ENCODE results near the gene EEA1.

Gene EEA1

DNA sequence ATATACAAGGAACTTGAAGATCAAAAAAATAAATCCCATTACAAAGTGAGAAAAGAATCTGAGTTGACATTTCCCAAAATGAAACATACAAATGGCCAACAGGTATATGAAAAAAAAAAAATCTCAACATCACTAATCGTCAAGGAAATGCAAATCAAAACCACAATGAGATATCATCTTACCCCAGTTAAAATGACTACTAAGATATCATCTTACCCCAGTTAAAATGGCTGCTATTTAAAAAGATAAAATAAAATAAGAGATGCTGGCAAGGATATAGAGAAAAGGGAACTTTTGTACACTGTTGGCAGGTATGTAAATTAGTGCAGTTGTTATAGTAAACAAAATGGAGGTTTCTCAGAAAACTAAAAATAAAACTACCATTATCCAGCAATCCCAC lies 181.9 kb downstream of the EEA1 start:
- no peak for DNase-seq (ENCODE audit: low spot score)

DNA sequence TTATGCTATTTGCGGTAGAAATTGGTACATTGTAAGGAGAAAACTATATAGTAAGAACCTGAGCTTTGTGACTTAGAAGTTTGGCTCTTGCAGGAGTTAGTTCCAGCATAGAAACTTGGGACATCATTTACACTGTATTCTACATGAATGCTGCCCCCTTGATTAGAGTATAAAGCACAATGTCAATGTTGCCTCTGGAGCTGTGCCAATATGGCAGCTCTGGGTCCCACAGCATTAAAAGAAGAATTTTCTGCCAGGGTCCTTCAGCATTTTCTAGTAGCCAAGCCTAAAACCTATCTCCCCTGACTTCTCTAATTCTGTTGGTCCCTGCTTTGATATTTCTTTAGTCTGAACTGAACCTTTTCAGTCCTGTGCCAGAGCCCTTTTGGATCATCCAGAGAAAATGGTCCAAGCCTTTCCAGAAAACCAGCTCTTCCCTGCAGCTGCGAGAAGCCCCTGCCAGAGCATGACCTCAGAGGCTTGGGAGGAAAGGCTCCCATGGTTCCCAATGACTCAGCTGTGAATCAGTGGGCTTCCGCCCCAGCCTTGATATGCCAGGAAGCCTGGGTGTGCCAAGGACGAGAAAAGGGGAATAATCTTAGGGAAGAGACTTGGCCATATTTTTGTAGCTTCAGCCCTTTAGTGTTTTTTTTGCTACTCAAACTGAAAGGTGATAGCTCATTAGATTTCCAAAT lies 183.1 kb downstream of the EEA1 start:
- peak; percentile 52 for DNase-seq (ENCODE audit: low spot score)

DNA sequence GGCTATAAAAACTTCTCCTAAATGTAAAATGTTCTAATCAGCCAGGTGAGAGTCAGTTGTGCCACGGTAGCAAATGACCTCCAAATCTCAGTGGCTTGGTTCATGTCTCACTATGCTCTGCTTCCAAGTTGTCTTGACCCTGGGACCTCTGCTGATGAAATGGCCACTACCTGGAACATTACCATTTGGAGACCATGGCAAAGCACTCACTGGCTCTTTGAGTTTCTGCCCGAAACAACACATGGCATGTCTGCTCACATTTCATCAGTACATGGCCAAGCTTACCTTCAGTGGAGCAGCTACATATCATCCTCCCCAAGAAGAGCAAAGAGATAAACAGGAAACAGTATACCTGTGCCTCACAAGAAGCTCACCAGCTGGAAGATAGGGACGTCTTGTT lies 186.1 kb downstream of the EEA1 start:
- no peak for DNase-seq (ENCODE audit: low spot score)

DNA sequence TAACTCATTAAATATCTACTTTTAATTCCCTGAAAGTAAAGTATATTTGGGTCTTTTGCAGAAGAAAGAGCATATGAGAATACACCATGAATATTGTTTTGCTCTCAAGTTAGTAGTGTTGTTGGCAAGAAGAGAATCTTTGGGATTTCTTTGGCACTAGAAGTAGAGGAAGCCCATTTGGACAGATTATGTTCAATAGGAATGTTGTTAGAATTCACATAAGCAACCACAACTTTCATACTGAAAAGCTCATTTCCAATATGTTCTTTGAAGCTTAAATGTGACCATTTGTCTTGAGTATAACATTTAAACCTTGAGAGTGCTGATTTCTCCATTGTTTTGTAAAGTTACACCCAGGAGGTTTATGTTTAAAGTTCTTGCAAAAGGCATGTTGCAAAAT lies 188.7 kb downstream of the EEA1 start:
- DNase-seq (ENCODE audit: low spot score), result no peak

DNA sequence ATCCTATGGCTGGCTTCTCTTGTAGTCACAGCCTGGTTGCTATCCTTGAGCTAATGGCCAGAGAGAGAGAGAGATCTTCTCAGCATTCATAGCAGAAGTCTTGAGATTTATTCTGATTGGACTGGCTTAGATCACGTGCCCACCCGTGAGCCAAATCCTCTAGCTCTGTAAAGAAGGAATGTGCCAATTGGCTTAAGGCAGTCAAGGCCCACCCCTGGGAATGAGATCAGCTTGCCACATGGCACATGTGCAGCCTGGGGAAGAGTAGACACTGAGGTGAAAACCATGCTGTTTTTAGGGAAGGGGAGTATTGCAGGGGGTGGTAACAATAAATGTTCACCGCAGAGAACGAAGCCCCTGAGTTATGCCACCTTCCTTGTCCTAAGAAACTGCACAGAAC lies 190.0 kb downstream of the EEA1 start:
- no peak for DNase-seq (ENCODE audit: low spot score)

DNA sequence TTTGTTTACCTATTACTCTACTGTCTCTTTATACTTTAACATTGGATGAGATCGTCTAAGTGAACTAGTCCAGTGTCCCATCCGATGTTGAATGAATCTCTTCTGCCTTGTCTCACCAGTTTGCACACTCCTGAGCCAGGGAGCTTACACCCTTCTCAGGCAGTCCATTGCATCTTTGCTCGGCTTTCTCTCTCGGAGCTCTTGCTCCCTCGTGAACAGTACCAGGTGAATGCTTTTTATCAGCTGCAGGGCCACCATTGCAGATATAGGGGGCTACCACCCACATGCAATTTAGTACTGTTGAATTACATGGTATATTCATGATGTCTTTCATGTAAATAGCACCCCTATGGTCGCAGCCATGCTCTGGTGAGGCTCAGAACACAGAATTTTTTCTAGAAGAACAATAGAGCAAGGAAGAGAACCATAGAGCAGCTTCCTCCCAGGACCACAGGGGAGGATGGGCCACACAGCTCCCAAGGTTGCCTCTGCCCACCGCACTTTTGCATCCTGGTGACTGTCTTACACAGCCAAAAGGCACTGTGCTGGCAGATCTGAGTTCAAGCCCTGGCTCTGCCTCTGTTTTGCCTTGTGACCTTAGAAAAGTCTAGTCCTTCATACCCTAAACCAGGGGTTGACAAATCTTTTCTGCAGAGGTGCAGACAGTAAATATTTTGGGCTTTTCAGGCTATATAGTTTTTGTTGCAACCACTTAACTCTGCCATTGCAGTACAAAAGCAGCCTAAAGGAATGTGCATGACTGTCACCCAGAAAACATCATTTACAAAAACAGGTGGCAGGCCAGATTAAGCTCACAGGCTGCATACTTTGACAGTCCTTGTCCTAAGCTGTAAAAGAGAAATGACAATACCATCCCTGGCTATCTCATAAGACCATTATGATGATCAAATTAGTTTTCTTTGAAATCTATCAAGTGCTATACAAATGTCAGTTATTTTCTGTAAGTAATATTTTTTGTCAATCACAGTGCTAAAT lies 190.9 kb downstream of the EEA1 start:
- no peak for DNase-seq (ENCODE audit: low spot score)

DNA sequence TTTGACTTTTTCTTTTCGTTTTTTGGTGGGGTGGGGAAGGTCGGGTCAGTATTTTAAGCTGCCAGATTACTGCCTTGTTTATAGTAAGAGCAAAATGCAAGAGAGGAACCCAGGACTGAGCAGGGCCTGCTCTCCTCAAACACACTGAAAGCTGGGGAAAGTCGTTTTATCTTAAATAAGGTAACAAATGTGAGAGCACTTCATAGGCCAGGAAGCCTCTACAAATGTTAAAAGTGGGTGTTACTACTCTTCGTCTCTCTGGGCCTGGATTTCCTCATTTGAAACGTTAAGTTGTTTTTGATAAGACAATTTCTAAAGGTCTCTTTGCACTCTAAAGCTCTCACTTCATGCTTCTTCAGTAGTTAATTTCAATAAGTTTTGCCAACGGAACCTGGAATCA lies 192.5 kb downstream of the EEA1 start:
- DNase-seq (ENCODE audit: low spot score), result no peak

DNA sequence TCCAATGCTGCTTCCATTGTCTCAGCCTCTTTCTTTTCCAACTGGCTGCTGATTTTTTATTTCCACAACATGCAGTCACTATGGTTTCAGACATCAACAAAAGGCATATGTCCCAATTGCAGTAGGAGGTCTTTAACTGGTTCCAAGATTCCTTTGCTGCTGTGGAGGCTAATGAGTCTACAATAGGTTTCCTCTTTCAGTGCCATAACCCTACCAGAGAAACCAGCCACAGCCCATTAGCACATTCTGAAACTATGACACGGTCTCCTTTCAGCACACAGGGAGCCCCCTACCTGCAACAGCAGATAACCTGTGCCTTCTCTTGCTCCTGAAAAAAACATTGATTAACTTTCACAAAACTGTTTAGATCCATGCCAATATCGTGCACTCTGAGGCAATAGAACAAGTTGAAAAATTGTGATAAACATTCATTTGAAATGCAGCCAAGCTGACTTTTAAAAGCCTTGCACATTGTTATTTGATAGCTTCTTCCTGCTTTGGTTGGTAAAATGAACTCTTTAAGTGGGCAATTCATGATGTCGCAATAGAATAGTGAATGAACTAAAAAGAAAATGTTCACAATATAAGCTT lies 193.9 kb downstream of the EEA1 start:
- no peak for DNase-seq (ENCODE audit: low spot score)

DNA sequence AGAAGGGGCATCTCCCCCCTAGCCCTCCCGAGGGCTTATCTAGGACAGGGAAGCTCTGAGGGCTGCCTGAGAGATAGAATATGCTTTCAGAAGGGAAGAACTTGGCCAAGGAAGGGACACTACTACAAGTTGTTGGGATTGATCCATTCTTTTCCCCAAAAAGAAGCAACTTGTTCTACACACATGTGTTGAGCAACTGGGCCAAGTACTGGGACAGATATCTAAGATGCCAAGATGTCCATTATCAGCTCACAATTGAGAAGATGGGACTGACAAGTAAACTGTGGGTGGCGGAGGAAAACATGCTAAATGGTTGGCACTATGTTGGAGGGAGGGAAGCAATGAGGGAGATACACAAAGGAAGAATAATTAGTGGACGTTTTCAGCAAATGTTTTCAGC lies 195.4 kb downstream of the EEA1 start:
- DNase-seq (ENCODE audit: low spot score), result no peak

DNA sequence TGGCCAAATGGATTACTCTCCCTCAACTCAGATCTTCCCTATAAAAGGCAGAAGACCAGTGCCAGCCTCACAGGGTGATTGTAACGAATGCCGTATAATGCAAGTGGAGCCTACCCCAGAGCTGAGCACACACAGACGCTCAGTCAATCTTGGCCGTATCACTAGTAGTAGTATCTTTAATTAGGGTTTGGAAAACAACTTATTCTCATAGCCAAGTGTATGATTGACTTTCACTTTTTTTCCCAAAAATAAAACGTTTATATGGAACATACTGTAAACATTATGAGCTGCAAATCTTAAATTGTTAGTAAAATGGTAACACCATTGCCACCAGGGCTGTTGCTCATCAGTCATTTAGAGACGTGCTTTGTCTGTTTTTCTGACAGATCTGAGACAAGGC lies 195.9 kb downstream of the EEA1 start:
- DNase-seq (ENCODE audit: low spot score), result no peak

DNA sequence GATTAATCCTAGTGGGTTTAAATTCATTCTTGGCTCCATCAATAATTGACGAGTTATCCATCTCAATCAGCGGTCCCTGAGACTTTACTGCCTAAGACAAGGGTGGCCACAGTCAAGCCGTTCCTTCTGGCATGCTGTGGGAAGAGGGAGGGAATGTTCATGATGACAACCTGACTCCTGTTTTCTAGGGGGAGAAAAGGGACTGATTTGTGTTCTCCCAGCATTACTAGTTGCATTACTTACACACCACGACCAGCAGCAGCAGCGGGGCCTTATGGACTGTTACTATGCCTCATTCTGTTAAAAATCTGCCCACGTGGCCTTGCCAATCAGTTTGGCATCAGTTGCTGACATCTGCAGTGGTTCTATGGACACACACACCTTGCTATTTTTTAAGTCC lies 196.4 kb downstream of the EEA1 start:
- no peak for DNase-seq (ENCODE audit: low spot score)

DNA sequence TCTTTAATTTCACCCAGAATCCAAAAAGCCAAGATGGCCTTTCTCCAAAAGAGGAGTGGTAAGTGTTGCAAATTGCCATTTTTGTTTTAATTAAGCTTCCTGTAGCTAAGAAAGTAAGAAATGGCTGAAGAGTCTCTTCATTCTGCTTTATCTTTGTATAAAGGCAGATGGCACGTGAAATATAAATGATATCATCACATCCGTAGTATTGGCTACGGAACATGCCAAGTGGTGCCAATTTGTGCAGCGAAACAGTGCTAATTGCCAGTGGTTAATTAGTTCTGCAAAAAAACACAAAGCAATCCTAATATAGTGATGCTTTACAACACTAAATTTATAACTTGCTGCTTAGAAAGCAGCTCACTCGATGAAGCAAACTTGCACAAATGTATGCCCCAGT lies 196.9 kb downstream of the EEA1 start:
- no peak for DNase-seq (ENCODE audit: low spot score)

DNA sequence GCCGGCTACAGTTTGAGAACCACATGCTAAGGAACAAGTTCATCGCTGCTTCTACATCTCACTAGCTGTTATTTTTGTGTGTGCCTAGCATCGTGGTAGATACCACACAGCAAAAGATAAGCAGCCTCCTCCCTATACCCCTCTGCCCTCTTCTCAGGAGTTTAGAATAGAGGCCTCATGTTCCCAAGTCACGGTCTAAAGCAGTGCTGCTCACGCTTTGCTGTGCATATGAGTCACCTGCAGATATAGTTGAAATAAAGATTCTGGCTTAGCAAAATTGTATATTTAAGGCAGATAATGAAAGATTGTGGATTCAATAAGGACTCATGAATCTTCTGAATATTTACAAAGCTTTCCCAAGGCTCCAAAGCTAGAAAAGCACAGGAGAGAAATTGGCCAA lies 198.3 kb downstream of the EEA1 start:
- DNase-seq (ENCODE audit: low spot score), result no peak

DNA sequence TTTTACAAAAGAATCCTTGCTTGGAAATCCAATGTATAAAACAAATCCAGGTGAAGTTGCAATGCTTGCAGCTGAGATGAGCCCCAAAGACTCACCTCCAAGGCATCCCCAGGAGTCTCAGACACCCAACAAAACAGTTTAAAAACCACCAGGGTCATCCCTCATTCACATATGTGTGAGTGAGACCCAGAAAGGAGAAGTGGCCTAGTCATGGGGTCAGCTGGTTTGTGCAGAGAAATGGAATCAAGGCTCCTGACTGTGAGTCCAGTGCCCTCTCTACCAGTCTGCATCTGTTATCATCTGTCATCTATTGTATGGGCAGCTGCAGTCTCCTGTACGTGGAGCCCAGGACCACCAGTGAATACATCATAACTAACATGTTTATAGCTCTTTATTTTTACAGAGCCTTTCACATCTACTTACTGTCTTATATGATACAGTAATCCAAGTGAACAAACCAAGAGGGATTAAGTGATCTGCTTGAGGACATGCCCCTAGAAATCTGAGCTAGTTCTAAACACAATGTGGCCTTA lies 199.3 kb downstream of the EEA1 start:
- DNase-seq (ENCODE audit: low spot score), result no peak

DNA sequence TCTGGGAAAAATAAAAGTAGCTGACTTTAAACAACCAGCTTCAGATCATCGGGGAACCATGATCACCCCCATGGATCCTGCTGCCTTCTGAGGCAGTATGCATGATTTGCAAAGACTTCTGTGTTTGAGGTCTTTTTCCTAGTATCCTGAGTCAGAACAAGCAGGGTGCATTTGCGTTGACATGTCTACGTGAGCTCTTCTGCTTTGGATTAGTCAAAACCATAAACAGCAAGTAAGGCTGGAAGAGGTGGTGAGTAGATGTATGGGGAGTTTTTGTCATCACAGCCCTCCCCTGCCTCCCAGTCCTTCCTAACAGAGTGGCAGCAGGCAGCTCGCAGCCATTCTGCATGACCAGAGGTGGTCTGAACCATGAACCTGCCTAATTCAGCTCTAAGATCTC lies 202.2 kb downstream of the EEA1 start:
- no peak for DNase-seq (ENCODE audit: low spot score)

DNA sequence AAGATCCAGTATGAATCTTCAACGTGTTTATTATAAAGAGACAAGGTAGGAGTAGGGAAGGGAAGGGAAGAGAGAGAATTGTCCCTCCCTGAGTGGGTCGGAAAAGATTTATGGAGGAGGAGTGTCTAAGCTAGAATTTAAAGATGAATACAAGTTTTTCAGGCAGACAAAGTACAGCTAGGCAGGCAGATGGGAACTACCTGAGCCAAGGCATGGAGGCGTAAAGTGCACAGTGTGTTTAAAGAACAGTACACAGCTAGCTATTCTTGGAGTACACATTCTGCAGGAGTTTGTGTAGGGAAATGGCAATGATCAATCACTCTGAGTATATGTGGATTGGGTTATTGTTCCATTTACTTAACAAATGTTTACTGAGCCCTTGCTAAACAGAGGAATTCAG lies 206.2 kb downstream of the EEA1 start:
- no peak for DNase-seq (ENCODE audit: low spot score)

DNA sequence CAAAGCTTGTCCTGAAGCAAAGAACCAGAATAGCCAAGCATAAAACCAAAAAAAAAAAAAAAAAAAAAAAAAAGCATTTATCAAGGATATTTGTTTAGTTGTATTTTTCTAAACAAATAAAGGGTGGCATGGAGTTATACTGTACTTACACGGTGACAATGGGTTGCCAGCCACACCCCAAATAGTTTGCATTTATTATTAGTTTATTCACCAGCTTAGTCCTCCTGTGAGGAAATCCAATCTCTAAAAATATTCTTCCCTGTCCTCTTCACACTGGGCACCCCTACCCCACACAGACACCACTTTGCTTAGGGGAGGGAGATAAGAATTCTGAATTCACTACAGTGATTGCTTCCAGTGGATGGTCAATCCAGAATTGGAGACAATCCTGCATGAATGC lies 207.4 kb downstream of the EEA1 start:
- no peak for DNase-seq (ENCODE audit: low spot score)

DNA sequence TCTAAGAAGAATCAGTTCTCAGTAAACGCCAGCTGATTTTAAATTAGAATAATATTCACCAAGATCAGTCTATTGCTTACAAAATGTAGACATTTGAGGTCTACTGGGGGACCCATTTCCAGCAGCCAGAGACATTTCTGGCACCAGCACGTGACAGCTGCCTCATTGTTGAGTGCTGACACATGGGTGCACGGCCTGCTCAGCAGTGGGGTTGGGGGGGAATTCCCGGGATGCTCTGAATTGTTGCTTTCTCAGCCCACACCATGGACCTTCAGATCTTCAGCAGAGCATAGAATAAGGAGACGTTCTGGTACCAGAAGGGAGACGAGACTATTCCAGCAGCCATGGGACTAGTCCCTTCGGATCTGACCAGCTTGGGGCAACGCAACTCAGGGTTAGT lies 208.0 kb downstream of the EEA1 start:
- no peak for DNase-seq (ENCODE audit: low spot score)

All from LoVo (cell line).